MCF 10A (cell line): Measurements from ENCODE around the gene SUSD2. TPM values are rescaled to one million over a fixed set of nuclear protein-coding genes. Genes with fewer than 3 reads are reported as not detected.
"Not testable (repeated sequence)": the region's sequence is repeated elsewhere in the genome, so short reads cannot be mapped to it uniquely, and the experiment has no call there.

ENCODE experiments used
- BruUV-seq: library from RNA; stranded (reverse); fragments of 400-500 nt; replicated peaks from 2 replicates; lab custom pipeline; 2021; lab: Mats Ljungman, UMichigan
- CTCF ChIA-PET: fragments of 300-600 bp; sonication (Branson Sonifier 250); formaldehyde crosslinking; extraction: SDS; loops from one replicate; lab custom pipeline; 2021; ENCODE audit warnings: antibody characterized with exemption, inconsistent platforms; lab: Yijun Ruan, JAX
- POLR2A ChIA-PET: fragments of 300-600, 350-650 bp; sonication (Branson Sonifier 250); formaldehyde crosslinking; extraction: SDS; loops from one replicate; lab custom pipeline; 2020; ENCODE audit warnings: antibody characterized with exemption, inconsistent platforms; lab: Yijun Ruan, JAX
- DNase-seq: peaks from one replicate; pipeline ENCODE4 v3.0.0-alpha.2; 2018; ENCODE audit not compliant: unreplicated experiment
- H3K27ac Mint-ChIP-seq: one replicate; pipeline ENCODE4 v1.8.0; 2022; ENCODE audit warnings: mild to moderate bottlenecking, low read depth, mixed read lengths; ENCODE audit not compliant: unreplicated experiment
- H3K27me3 Mint-ChIP-seq: one replicate; pipeline ENCODE4 v1.8.0; 2022; ENCODE audit warnings: mixed read lengths; ENCODE audit not compliant: insufficient read depth, unreplicated experiment
- H3K36me3 Mint-ChIP-seq: one replicate; pipeline ENCODE4 v1.8.0; 2022; ENCODE audit warnings: mild to moderate bottlenecking, moderate library complexity, mixed read lengths; ENCODE audit not compliant: insufficient read depth, unreplicated experiment
- H3K4me1 Mint-ChIP-seq: one replicate; pipeline ENCODE4 v1.8.0; 2022; ENCODE audit warnings: mixed read lengths; ENCODE audit not compliant: insufficient read depth, unreplicated experiment
- H3K4me3 Mint-ChIP-seq: one replicate; pipeline ENCODE4 v1.8.0; 2022; ENCODE audit warnings: mild to moderate bottlenecking, moderate library complexity, mixed read lengths; ENCODE audit not compliant: unreplicated experiment
- H3K9me3 Mint-ChIP-seq: one replicate; pipeline ENCODE4 v1.8.0; 2022; ENCODE audit warnings: mixed read lengths; ENCODE audit not compliant: unreplicated experiment
- intact Hi-C: fragments of 100-400 bp; cut with micrococcal nuclease; formaldehyde crosslinking; loops from 2 replicates; pipeline ENCODE4 v1.14.1; 2022
- total RNA-seq: library from RNA; stranded (reverse); gene quantifications from 2 replicates; pipeline ENCODE4 v1.2.3, GENCODE V29; 2022
- TF ChIP-seq, protein P1 (sequence below): fragments of 200-600 bp; IDR thresholded peaks from one replicate; pipeline ENCODE4 v1.8.0; 2022; ENCODE audit warnings: antibody characterized with exemption, mild to moderate bottlenecking; ENCODE audit not compliant: unreplicated experiment

Gene SUSD2
- total RNA-seq, 1 experiment from 2014 or later = 32.8 TPM

DNA sequence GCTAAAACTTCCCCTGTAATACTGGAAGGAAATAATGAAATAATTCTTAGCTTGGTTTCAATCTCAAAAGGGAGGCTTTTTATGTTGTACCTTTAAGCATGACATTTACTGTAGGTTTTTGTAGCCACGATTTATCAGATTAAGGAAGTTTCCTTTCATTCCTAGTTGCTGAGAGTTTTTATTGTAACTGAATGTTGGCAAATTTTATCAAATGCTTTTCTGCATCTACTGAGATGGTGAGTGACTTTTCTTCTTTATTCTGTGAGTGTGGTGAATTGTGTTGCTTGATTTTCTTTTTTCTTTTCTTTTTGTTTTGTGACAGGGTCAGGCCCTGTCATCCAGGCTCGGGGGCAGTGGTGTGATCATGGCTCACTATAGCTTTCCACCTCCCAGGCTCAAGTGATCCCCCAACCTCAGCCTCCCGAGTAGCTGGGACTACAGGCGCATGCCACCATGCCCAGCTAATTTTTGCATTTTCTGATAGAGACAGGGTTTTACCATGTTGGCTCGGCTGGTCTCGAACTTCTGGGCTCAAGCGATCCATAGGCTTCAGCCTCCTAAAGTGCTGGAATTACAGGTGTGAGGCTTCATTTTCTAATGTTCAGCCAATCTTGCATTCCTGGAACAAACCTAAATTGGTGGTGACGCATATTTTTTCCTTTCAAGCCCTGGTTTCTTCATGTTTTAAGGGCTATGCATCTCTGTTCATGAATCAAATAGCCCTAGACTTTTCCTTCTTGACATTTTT, 26.2 kb downstream of the SUSD2 start:
- no peaks in the 10 kb centered on the region for H3K36me3 Mint-ChIP-seq
- no peaks in the 10 kb centered on the region for H3K27me3 Mint-ChIP-seq
- H3K4me3 Mint-ChIP-seq = peak overlapping the region; percentile 67
- CTCF ChIA-PET = interaction anchor here (4.2 kb wide), 1 partner anchor 18 kb away, joined by 10 read pairs; no protein-coding TSS in a partner anchor
- H3K9me3 Mint-ChIP-seq = no peaks in the 10 kb centered on the region
- intact Hi-C loops = no loop called here
- TF ChIP-seq, protein P1, sequence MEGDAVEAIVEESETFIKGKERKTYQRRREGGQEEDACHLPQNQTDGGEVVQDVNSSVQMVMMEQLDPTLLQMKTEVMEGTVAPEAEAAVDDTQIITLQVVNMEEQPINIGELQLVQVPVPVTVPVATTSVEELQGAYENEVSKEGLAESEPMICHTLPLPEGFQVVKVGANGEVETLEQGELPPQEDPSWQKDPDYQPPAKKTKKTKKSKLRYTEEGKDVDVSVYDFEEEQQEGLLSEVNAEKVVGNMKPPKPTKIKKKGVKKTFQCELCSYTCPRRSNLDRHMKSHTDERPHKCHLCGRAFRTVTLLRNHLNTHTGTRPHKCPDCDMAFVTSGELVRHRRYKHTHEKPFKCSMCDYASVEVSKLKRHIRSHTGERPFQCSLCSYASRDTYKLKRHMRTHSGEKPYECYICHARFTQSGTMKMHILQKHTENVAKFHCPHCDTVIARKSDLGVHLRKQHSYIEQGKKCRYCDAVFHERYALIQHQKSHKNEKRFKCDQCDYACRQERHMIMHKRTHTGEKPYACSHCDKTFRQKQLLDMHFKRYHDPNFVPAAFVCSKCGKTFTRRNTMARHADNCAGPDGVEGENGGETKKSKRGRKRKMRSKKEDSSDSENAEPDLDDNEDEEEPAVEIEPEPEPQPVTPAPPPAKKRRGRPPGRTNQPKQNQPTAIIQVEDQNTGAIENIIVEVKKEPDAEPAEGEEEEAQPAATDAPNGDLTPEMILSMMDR = no peak
- DNase-seq = no peak
- H3K4me1 Mint-ChIP-seq = peaks cover 27% of the 10 kb centered on the region
- POLR2A ChIA-PET = interaction anchor here (0.7 to 1.5 kb wide), 5 partner anchors 18 to 197 kb away, joined by 3 to 6 read pairs (median 4); partner anchors contain the start of gene CABIN1
- peak overlapping the region; percentile 99 for H3K27ac Mint-ChIP-seq
- TSS peak; percentile 66 for BruUV-seq

DNA sequence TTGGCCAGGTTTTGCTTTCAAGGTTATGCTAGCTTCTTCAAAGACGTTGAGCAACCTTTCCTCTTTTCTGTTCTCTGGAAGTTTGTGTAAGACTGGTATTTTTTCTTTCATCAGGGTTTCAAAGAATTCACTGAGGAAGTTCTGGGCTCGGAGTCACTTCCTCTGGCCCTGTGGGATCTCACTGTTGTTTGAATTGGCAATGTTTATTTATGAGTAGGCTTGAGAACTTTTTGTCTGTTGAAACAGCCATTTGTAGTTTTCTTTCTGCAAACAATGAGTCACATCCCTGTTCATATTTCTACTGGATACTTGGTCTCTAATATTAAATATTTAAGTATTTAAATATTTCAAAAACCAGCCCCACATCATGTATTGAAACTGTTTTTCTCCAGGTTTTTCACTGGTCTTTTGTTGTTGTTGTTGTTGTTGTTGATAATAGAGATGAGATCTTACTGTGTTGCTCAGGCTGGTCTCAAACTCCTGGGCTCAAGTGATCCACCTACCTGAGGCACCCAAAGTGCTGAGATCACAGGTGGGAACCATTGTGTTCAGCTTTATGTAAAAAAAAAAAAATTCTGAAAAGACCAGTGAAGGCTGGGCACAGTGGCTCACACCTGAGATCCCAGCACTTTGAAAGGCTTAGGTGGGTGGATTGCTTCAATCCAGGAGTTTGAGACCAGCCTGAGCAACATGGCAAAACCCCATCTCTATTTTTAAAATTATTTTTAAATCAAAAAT, 26.9 kb downstream of the SUSD2 start:
- peak overlapping the region; percentile 99 for H3K27ac Mint-ChIP-seq
- no TSS peak for BruUV-seq
- intact Hi-C loops = no loop called here
- no peaks in the 10 kb centered on the region for H3K36me3 Mint-ChIP-seq
- no peaks in the 10 kb centered on the region for H3K9me3 Mint-ChIP-seq
- TF ChIP-seq, protein P1 = no peak
- H3K4me1 Mint-ChIP-seq = peaks cover 26% of the 10 kb centered on the region
- H3K4me3 Mint-ChIP-seq = peak overlapping the region; percentile 67
- peak; percentile 98 for DNase-seq
- ChIA-PET POLR2A (interaction anchor here (0.7 to 1.5 kb wide), 5 partner anchors 18 to 209 kb away, joined by 3 to 6 read pairs (median 4); partner anchors contain the start of gene CABIN1), CTCF (interaction anchor here (0.6 to 4.2 kb wide), 3 partner anchors 19 to 202 kb away, joined by 3 to 10 read pairs (median 3); no protein-coding TSS in a partner anchor)
- H3K27me3 Mint-ChIP-seq = no peaks in the 10 kb centered on the region

DNA sequence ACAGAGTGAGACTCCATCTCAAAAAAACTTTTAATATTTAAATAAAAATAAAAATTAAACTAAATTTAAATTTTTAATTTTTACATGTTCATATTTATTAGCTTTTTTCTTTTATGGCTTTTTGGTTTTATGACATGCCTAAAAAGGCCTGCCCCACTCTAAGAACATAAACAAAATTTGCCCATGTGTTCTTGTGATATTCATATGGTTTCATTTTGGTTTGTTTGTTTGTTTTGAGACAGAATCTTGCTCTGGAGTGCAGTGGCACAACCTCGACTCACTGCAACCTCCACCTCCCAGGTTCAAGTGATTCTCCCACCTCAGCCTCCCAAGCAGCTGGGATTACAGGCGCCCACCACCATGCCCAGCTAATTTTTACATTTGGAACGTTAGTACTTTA, 27.7 kb downstream of the SUSD2 start:
- TF ChIP-seq, protein P1 = no peak
- POLR2A ChIA-PET = interaction anchor here (0.7 to 1.5 kb wide), 2 partner anchors 19 to 208 kb away, joined by 3 to 6 read pairs; no protein-coding TSS in a partner anchor
- no peaks in the 10 kb centered on the region for H3K36me3 Mint-ChIP-seq
- H3K27me3 Mint-ChIP-seq = no peaks in the 10 kb centered on the region
- no TSS peak for BruUV-seq
- no peak overlapping the region for H3K4me3 Mint-ChIP-seq
- CTCF ChIA-PET = interaction anchor here (1.2 to 4.2 kb wide), 2 partner anchors 19 to 34 kb away, joined by 3 to 10 read pairs; no protein-coding TSS in a partner anchor
- peaks cover 26% of the 10 kb centered on the region for H3K4me1 Mint-ChIP-seq
- intact Hi-C loops = no loop called here
- peak overlapping the region; percentile 57 for H3K27ac Mint-ChIP-seq
- no peaks in the 10 kb centered on the region for H3K9me3 Mint-ChIP-seq
- no peak for DNase-seq

DNA sequence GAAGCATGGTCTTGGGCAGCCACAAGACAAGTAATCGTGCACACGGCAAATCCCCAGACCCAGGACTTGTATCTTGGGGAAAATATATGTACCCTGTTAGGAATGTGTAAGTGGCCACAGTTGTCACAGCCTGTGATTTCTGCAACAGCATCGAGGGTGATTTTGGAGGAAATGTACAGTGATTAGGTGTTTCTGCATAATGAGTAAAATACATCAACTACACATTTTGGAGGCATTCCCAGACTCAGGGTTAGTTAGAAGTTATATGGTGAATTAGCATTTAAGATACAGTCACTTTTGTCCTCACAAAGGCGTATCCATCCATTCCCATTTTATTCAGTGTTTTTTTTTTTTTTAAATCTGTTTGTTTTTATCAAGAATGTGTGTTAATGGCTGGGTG, 28.4 kb downstream of the SUSD2 start:
- intact Hi-C loops = no loop called here
- no TSS peak for BruUV-seq
- ChIA-PET CTCF (interaction anchor here (0.7 to 4.2 kb wide), 2 partner anchors 19 to 20 kb away, joined by 4 to 10 read pairs; no protein-coding TSS in a partner anchor), POLR2A (no interaction called here)
- no peak for DNase-seq
- TF ChIP-seq, protein P1 = no peak
- Mint-ChIP-seq H3K36me3 (no peaks in the 10 kb centered on the region), H3K4me1 (peaks cover 26% of the 10 kb centered on the region), H3K9me3 (no peaks in the 10 kb centered on the region), H3K4me3 (no peak overlapping the region), H3K27me3 (no peaks in the 10 kb centered on the region), H3K27ac (peak overlapping the region; percentile 57)

DNA sequence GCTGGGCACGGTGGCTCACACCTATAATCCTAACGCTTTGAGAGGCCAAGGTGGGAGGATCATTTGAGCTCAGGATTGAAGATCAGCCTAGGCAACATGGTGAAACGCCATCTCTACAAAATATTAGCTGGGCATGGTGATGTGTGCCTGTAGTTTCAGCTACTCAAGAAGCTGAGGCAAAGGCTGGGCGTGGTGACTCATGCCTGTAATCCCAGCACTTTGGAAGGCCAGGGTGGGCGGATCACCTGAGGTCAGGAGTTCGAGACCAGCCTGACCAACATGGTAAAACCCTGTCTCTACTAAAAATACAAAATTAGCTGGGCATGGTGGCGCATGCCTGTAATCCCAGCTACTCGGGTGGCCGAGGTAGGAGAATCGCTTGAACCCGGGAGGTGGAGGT, 29.1 kb downstream of the SUSD2 start:
- H3K27me3 Mint-ChIP-seq, H3K27ac Mint-ChIP-seq, intact Hi-C loops, POLR2A ChIA-PET, H3K9me3 Mint-ChIP-seq, H3K36me3 Mint-ChIP-seq, H3K4me3 Mint-ChIP-seq, BruUV-seq: not testable (repeated sequence)
- peak; percentile 36 for DNase-seq
- H3K4me1 Mint-ChIP-seq = peaks cover 19% of the 10 kb centered on the region
- CTCF ChIA-PET = interaction anchor here (0.6 to 0.7 kb wide), 2 partner anchors 11 to 18 kb away, joined by 4 to 5 read pairs; no protein-coding TSS in a partner anchor
